GM12865 (cell line): ENCODE data around the gene HIRIP3.

Experiments used
- DNase-seq: peaks from one replicate; pipeline ENCODE4 v3.0.0; 2010; ENCODE audit warnings: low read depth
- H3K4me3 ChIP-seq: 2 replicates; pipeline ENCODE4 v1.5.1; 2011; ENCODE audit warnings: mild to moderate bottlenecking, low read depth, low read length, control low read depth
- CTCF ChIP-seq: IDR thresholded peaks from 2 replicates; pipeline ENCODE4 v1.5.1; 2011; ENCODE audit warnings: low read length, control low read depth, low read depth, inconsistent platforms; ENCODE audit not compliant: insufficient read depth; ENCODE audit errors: missing control alignments

HIRIP3 gene

GRCh38 chr16:29947897-29948296 lies 47.5 kb downstream of the HIRIP3 start:
- H3K4me3 ChIP-seq = no peak overlapping the region
- DNase-seq = no peak
- TF ChIP-seq CTCF = no peak

- no peak for TF ChIP-seq CTCF
- no peak overlapping the region for H3K4me3 ChIP-seq
- no peak for DNase-seq
Observed at GRCh38 chr16:29943846-29944799, 51.3 kb downstream of the HIRIP3 start.
